ENCODE measurements around the gene PTPN22. TPM values are rescaled to one million over a fixed set of nuclear protein-coding genes. Genes with fewer than 3 reads are reported as not detected.
"Not testable (repeated sequence)": the region's sequence is repeated elsewhere in the genome, so short reads cannot be mapped to it uniquely, and the experiment has no call there.

PTPN22 gene
- total RNA-seq, 1 donor from 2014 or later, result 0.40 TPM

- DNase-seq (no peak), ATAC-seq (no peak)
- intact Hi-C loops (cut with micrococcal nuclease), result no loop called here
These were observed 13.7 kb downstream of the PTPN22 start for GRCh38 chr1:113857776-113858175.

GRCh38 chr1:113856401-113856790 lies 15.1 kb downstream of the PTPN22 start:
- no peak for DNase-seq
- intact Hi-C loops (cut with micrococcal nuclease), result no loop called here
- no peak for ATAC-seq

- intact Hi-C loops (cut with micrococcal nuclease), result no loop called here
- ATAC-seq, result no peak
- no peak for DNase-seq
These were observed 15.7 kb downstream of the PTPN22 start for GRCh38 chr1:113855630-113856400.

DNA sequence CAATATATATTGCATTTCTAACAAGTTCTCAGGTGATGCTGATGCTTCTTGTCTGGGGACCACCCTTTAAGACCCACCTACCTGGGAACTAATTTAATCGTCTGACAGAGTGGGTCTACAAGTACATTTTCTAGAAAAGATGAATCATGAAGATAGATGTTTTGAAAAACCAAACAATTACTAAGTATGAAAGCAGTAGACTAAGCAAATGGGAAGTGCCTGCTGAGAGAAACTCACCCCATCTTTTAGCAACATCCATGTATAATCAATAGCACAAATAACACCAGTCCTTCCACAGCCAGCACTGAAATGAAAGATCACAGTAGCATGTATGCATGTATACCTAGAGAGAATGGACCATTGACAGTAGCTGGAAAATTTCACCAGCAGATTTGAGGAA lies 17.3 kb downstream of the PTPN22 start:
- no peak for ATAC-seq
- intact Hi-C loops (cut with micrococcal nuclease), result no loop called here

GRCh38 chr1:113852694-113853093 lies 18.8 kb downstream of the PTPN22 start:
- intact Hi-C loops (cut with micrococcal nuclease); ATAC-seq; DNase-seq: not testable (repeated sequence)

More for the DNA sequence above, 17.3 kb downstream of the PTPN22 start:
- no peak for DNase-seq

DNA sequence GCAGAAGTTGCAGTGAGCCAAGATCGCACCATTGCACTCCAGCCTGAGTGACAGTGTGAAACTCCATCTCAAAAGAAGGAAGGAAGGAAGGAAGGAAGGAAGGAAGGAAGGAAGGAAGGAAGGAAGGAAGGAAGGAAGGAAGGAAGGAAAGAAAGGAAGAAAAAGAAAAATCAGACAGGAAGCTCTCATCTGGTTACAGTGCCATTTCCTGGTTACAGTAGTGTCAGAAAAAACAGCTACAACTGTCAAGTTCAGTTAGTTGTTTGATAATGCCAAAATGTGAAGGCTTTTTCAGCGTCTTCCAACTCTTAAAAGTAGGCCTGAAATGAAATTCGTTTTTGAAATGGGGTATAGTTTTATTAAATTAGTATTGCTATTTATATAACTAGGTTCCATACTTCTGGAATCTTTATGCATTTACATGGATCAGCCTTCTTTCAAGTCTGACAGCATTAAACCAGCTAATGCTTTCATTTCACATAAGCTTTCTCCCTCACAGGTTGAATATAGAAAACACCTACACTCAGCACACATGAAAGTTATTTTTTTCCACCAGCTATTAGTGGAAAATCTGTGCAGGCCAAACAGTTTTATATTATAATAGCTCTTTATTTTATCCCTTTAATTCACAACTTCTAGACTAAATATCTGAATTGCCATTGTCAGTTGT lies 21.2 kb downstream of the PTPN22 start:
- intact Hi-C loops (cut with micrococcal nuclease), result no loop called here
- ATAC-seq, result no peak
- DNase-seq, result no peak

GRCh38 chr1:113849072-113849471 lies 22.4 kb downstream of the PTPN22 start:
- DNase-seq (no peak), ATAC-seq (no peak)
- intact Hi-C loops (cut with micrococcal nuclease), result no loop called here

- intact Hi-C loops (cut with micrococcal nuclease), result no loop called here
These were observed 25.0 kb downstream of the PTPN22 start for GRCh38 chr1:113846391-113847035.

DNA sequence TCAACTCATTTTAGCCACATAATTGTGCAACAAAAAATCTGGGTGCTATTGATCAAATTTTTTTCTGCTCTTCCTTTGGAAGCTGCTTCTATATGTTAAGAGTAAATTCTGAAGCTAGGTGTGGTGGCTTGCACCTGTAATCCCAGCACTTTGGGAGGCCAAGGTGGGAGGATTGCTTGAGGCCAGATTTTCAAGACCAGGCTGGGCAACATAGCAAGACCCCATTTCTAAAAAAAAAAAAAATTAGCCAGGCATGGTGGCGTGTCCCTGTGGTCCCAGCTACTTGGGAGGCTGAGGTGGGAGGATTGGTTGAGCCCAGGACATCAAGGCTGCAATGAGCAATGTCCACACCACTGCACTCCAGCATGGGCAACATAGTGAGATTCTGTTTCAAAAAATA lies 35.0 kb downstream of the PTPN22 start:
- intact Hi-C loops (cut with micrococcal nuclease), result loop anchor here (10.0 kb wide), 1 partner anchor 98 kb away; no protein-coding TSS in a partner anchor
- ATAC-seq (no peak), DNase-seq (no peak)

More at GRCh38 chr1:113846391-113847035, 25.0 kb downstream of the PTPN22 start:
- DNase-seq, result no peak
- no peak for ATAC-seq

GRCh38 chr1:113835686-113836290 lies 35.7 kb downstream of the PTPN22 start:
- intact Hi-C loops (cut with micrococcal nuclease), result loop anchor here (10.0 kb wide), 1 partner anchor 99 kb away; no protein-coding TSS in a partner anchor
- no peak for ATAC-seq
- DNase-seq, result no peak

DNA sequence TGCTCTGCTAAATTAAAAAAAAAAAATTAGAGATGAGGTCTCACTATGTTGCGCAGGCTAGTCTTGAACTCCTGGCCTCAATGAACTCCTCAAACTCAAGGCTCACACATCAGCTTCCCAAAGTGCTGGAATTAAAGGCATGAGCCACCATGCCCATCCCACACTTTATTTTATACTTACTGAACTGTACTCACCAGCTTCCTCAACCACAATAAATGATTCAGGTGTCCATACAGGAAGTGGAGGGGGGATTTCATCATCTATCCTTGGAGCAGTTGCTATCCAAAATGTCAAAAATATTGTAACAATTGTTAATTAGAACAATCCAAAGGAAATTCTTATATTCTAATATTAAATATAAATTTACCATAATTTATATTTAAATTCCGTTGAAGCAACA lies 36.8 kb downstream of the PTPN22 start:
- intact Hi-C loops (cut with micrococcal nuclease), result loop anchor here (10.0 kb wide), 1 partner anchor 100 kb away; no protein-coding TSS in a partner anchor
- DNase-seq, result no peak
- no peak for ATAC-seq

GRCh38 chr1:113830039-113830438 lies 41.5 kb downstream of the PTPN22 start:
- ATAC-seq (no peak), DNase-seq (no peak)
- intact Hi-C loops (cut with micrococcal nuclease), result loop anchor here (10.0 kb wide), 1 partner anchor 105 kb away; no protein-coding TSS in a partner anchor

- intact Hi-C loops (cut with micrococcal nuclease), result loop anchor here (10.0 kb wide), 1 partner anchor 723 kb away; no protein-coding TSS in a partner anchor
- ATAC-seq, result no peak
- DNase-seq, result no peak
These were observed 49.6 kb downstream of the PTPN22 start for GRCh38 chr1:113821916-113822315.

- ATAC-seq (no peak), DNase-seq (no peak)
- intact Hi-C loops (cut with micrococcal nuclease), result loop anchor here (10.0 kb wide), 1 partner anchor 64 kb away; the partner anchor contains the start of gene PHTF1
These were observed 52.9 kb downstream of the PTPN22 start for GRCh38 chr1:113818578-113818977.

GRCh38 chr1:113813218-113813617 lies 58.3 kb downstream of the PTPN22 start:
- intact Hi-C loops (cut with micrococcal nuclease), result loop anchor here (10.0 kb wide), 1 partner anchor 58 kb away; the partner anchor contains the start of gene PHTF1
- DNase-seq, result no peak
- ATAC-seq, result no peak

DNA sequence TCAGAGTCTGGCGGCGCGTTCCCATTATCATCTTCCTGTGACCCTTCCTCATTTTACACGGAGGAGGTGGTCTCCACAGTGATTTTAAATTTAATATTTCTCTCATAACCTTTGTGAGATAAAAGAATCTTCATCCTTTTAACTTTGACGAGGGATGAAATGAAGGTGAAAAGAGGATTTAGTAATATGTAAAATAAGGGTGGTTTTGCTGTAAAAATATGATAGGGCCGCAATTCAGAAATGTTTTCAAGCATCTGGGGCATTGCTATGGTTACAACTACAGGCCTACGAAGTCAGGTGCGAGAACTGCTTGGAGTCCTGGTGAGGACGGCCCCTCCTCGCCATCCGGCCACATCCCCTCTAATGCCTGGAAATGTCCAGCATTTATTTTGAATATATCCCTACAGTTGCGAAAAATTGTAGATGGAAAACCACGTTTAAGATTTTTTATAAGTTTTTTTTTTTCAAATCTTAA lies 58.8 kb downstream of the PTPN22 start:
- ATAC-seq, result no peak

GRCh38 chr1:113811888-113812660 lies 59.4 kb downstream of the PTPN22 start, which contains the start of gene RSBN1:
TSS of gene RSBN1 (minus strand) at chr1:113812476. CDS start at chr1:113812412, 64 bp downstream.
- intact Hi-C loops (cut with micrococcal nuclease), result loop anchor here (10.0 kb wide), 1 partner anchor 57 kb away; the partner anchor contains the start of gene PHTF1
- peak; percentile 97 for ATAC-seq
- DNase-seq, result peak; percentile 99

More for the DNA sequence above, 58.8 kb downstream of the PTPN22 start:
- intact Hi-C loops (cut with micrococcal nuclease), result loop anchor here (10.0 kb wide), 1 partner anchor 58 kb away; the partner anchor contains the start of gene PHTF1
- DNase-seq, result peak; percentile 37

Data from left ventricle myocardium superior (tissue), 1 donor.